ENCODE measurements around the gene GM2A. TPM values are rescaled to one million over a fixed set of nuclear protein-coding genes. Genes with fewer than 3 reads are reported as not detected.

Gene GM2A
- total and polyA plus RNA-seq, 2 of the 13 experiments (the other 11 are each of a cell fraction or from before 2014, with no cell fraction given) = 14.6 to 29.6 TPM

- no peak for TF ChIP-seq NAIF1 (CRISPR knock-in tag; IDR thresholded peaks at IDR 0.05; ENCODE audit: borderline replicate concordance)
- no peak for TF ChIP-seq TOPORS (CRISPR knock-in tag; IDR thresholded peaks at IDR 0.05)
- TF ChIP-seq ATM (IDR thresholded peaks at IDR 0.05; ENCODE audit: borderline replicate concordance) = no peak
- TF ChIP-seq LCORL (IDR thresholded peaks at IDR 0.05) = no peak
- TF ChIP-seq LCORL (CRISPR knock-in tag; IDR thresholded peaks at IDR 0.05) = no peak
- TF ChIP-seq CENPT (CRISPR knock-in tag; IDR thresholded peaks at IDR 0.05; ENCODE audit: low read depth) = no peak
- TF ChIP-seq KLF9 (CRISPR knock-in tag; IDR thresholded peaks at IDR 0.05; ENCODE audit: low read depth) = no peak
- TF ChIP-seq NFAT5 (CRISPR knock-in tag; IDR thresholded peaks at IDR 0.05) = no peak
Observed at GRCh38 chr5:151213803-151214613, 39.0 kb upstream of the GM2A start (continued).
